ENCODE data around the gene ATP5F1A. TPM values are rescaled to one million over a fixed set of nuclear protein-coding genes. Genes with fewer than 3 reads are reported as not detected.

The ATP5F1A gene
- total and polyA plus RNA-seq, 2 experiments from 2014 or later: 609 to 931 TPM

GRCh38 chr18:46062781-46063180, 35.3 kb downstream of the ATP5F1A start:
- no peaks in the 10 kb centered on the region for H3K9me3 ChIP-seq (ENCODE audit: low read depth)
- H3K4me3 ChIP-seq: no peak overlapping the region
- H4K20me1 ChIP-seq (ENCODE audit: insufficient read depth, poor library complexity, severe bottlenecking): no peaks in the 10 kb centered on the region
- H3K36me3 ChIP-seq (replicated peaks; ENCODE audit: insufficient read depth, low read depth): no peaks in the 10 kb centered on the region
- no peak for TF ChIP-seq EZH2 (IDR thresholded peaks at IDR 0.05; ENCODE audit: borderline replicate concordance)
- TF ChIP-seq CTCF (IDR thresholded peaks at IDR 0.05; ENCODE audit: poor library complexity): no peak
- TF ChIP-seq EZH2phosphoT487 (IDR thresholded peaks at IDR 0.05; ENCODE audit: low read depth, severe bottlenecking, unreplicated experiment): no peak
- DNase-seq (ENCODE audit: low spot score): no peak
- 77% methylated on average over 5 of the region's 5 CpGs for WGBS (ENCODE audit: low lambda C conversion rate, missing lambda C conversion rate)
- H3K27me3 ChIP-seq: no peaks in the 10 kb centered on the region
- H2AFZ ChIP-seq: no peak overlapping the region
- H3K27ac ChIP-seq: no peak overlapping the region
- no peaks in the 10 kb centered on the region for H3K9me2 ChIP-seq (replicated peaks; ENCODE audit: insufficient read depth)
- no peak overlapping the region for H3K4me2 ChIP-seq
- peaks cover 45% of the 10 kb centered on the region for H3K79me2 ChIP-seq
- H3K4me1 ChIP-seq (ENCODE audit: insufficient read depth): no peaks in the 10 kb centered on the region

- H3K4me2 ChIP-seq: no peak overlapping the region
- peaks cover 41% of the 10 kb centered on the region for H3K79me2 ChIP-seq
- H3K27me3 ChIP-seq: no peaks in the 10 kb centered on the region
- 89% methylated on average over 1 of the region's 1 CpG for WGBS (ENCODE audit: low lambda C conversion rate, missing lambda C conversion rate)
- no peak for DNase-seq (ENCODE audit: low spot score)
- H3K9me3 ChIP-seq (ENCODE audit: low read depth): no peaks in the 10 kb centered on the region
- no peaks in the 10 kb centered on the region for H3K4me1 ChIP-seq (ENCODE audit: insufficient read depth)
- no peak overlapping the region for H3K27ac ChIP-seq
- H4K20me1 ChIP-seq (ENCODE audit: insufficient read depth, poor library complexity, severe bottlenecking): no peaks in the 10 kb centered on the region
- H3K4me3 ChIP-seq: no peak overlapping the region
- TF ChIP-seq CTCF (IDR thresholded peaks at IDR 0.05; ENCODE audit: poor library complexity) (no peak), EZH2phosphoT487 (IDR thresholded peaks at IDR 0.05; ENCODE audit: low read depth, severe bottlenecking, unreplicated experiment) (no peak), EZH2 (IDR thresholded peaks at IDR 0.05; ENCODE audit: borderline replicate concordance) (no peak)
- no peaks in the 10 kb centered on the region for H3K9me2 ChIP-seq (replicated peaks; ENCODE audit: insufficient read depth)
- no peaks in the 10 kb centered on the region for H3K36me3 ChIP-seq (replicated peaks; ENCODE audit: insufficient read depth, low read depth)
- no peak overlapping the region for H2AFZ ChIP-seq
Measured at GRCh38 chr18:46061796-46062195, 36.3 kb downstream of the ATP5F1A start.

- Histone ChIP-seq H3K9me2 (replicated peaks; ENCODE audit: insufficient read depth) (no peaks in the 10 kb centered on the region), H2AFZ (no peak overlapping the region), H4K20me1 (ENCODE audit: insufficient read depth, poor library complexity, severe bottlenecking) (no peaks in the 10 kb centered on the region), H3K79me2 (peaks cover 41% of the 10 kb centered on the region), H3K27ac (no peak overlapping the region), H3K27me3 (no peaks in the 10 kb centered on the region), H3K4me3 (no peak overlapping the region), H3K4me1 (ENCODE audit: insufficient read depth) (no peaks in the 10 kb centered on the region), H3K36me3 (replicated peaks; ENCODE audit: insufficient read depth, low read depth) (no peaks in the 10 kb centered on the region), H3K9me3 (ENCODE audit: low read depth) (no peaks in the 10 kb centered on the region), H3K4me2 (no peak overlapping the region)
- TF ChIP-seq EZH2phosphoT487 (IDR thresholded peaks at IDR 0.05; ENCODE audit: low read depth, severe bottlenecking, unreplicated experiment) (no peak), EZH2 (IDR thresholded peaks at IDR 0.05; ENCODE audit: borderline replicate concordance) (no peak), CTCF (IDR thresholded peaks at IDR 0.05; ENCODE audit: poor library complexity) (no peak)
- DNase-seq (ENCODE audit: low spot score): no peak
- WGBS (ENCODE audit: low lambda C conversion rate, missing lambda C conversion rate): 94% methylated on average over 3 of the region's 3 CpGs
Measured at GRCh38 chr18:46061387-46061786, 36.7 kb downstream of the ATP5F1A start.

- Histone ChIP-seq H3K27me3 (no peaks in the 10 kb centered on the region), H3K36me3 (replicated peaks; ENCODE audit: insufficient read depth, low read depth) (no peaks in the 10 kb centered on the region), H3K9me2 (replicated peaks; ENCODE audit: insufficient read depth) (no peaks in the 10 kb centered on the region), H2AFZ (no peak overlapping the region), H3K4me3 (no peak overlapping the region), H3K79me2 (peaks cover 31% of the 10 kb centered on the region), H3K4me1 (ENCODE audit: insufficient read depth) (no peaks in the 10 kb centered on the region), H3K4me2 (no peak overlapping the region), H3K27ac (no peak overlapping the region), H3K9me3 (ENCODE audit: low read depth) (no peaks in the 10 kb centered on the region), H4K20me1 (ENCODE audit: insufficient read depth, poor library complexity, severe bottlenecking) (no peaks in the 10 kb centered on the region)
- TF ChIP-seq CTCF (IDR thresholded peaks at IDR 0.05; ENCODE audit: poor library complexity) (no peak), EZH2 (IDR thresholded peaks at IDR 0.05; ENCODE audit: borderline replicate concordance) (no peak), EZH2phosphoT487 (IDR thresholded peaks at IDR 0.05; ENCODE audit: low read depth, severe bottlenecking, unreplicated experiment) (no peak)
- peak; percentile 44 for DNase-seq (ENCODE audit: low spot score)
- WGBS (ENCODE audit: low lambda C conversion rate, missing lambda C conversion rate): 93% methylated on average over 3 of the region's 3 CpGs
Measured at GRCh38 chr18:46060359-46060841, 37.7 kb downstream of the ATP5F1A start.
